CD14-positive monocyte (primary cell): Measurements from ENCODE around the gene STK36. TPM values are rescaled to one million over a fixed set of nuclear protein-coding genes. Genes with fewer than 3 reads are reported as not detected.

Experiments used
- DNase-seq, 3 donors: peaks; one replicate each; pipeline ENCODE4 v3.0.0-alpha.2; 2011 to 2022
- H2AFZ ChIP-seq: 2 replicates; pipeline ENCODE4 v1.6.0; 2012; ENCODE audit warnings: mild to moderate bottlenecking, low read depth, low read length, inconsistent platforms; ENCODE audit not compliant: insufficient read depth, poor library complexity, severe bottlenecking
- H3K27ac ChIP-seq, 2 donors: 1 replicate in 1 of 2; 2 replicates in 1 of 2; pipeline ENCODE4 v1.5.1; 2012 to 2013; ENCODE audit warnings: low read length in 2 of 2, control low read depth in 1 of 2, inconsistent platforms in 1 of 2, low read depth in 1 of 2, mild to moderate bottlenecking in 1 of 2
- H3K27me3 ChIP-seq, 2 donors: one replicate each; pipeline versions ENCODE4 v1.6.0 to v1.6.1; 2011 to 2013; ENCODE audit warnings: low read length in 2 of 2; ENCODE audit not compliant: control insufficient read depth in 2 of 2, insufficient read depth in 2 of 2
- H3K36me3 ChIP-seq, 2 donors: replicated peaks in 1 of 2; 1 replicate in 1 of 2; 2 replicates in 1 of 2; pipeline versions ENCODE4 v1.5.1 to v1.6.1; 2012 to 2013; ENCODE audit warnings: low read length in 2 of 2, control low read depth in 1 of 2, inconsistent platforms in 1 of 2, mild to moderate bottlenecking in 1 of 2; ENCODE audit not compliant: insufficient read depth in 2 of 2, control insufficient read depth in 1 of 2
- H3K4me1 ChIP-seq, 2 donors: 1 replicate in 1 of 2; 2 replicates in 1 of 2; pipeline versions ENCODE4 v1.5.1 to v1.6.1; 2012 to 2013; ENCODE audit warnings: low read length in 2 of 2, control low read depth in 1 of 2, inconsistent platforms in 1 of 2, mild to moderate bottlenecking in 1 of 2, moderate library complexity in 1 of 2; ENCODE audit not compliant: insufficient read depth in 2 of 2, control insufficient read depth in 1 of 2
- H3K4me2 ChIP-seq: replicated peaks from 2 replicates; pipeline ENCODE3; 2012; ENCODE audit warnings: low read length, moderate library complexity, mild to moderate bottlenecking; ENCODE audit not compliant: poor library complexity, severe bottlenecking; ENCODE audit errors: extremely low read depth
- H3K4me3 ChIP-seq, 3 experiments: fragments of 200-600 bp in 1 of 3; sonication (generic) in 1 of 3; replicated peaks in 1 of 3; 1 replicate in 2 of 3; 2 replicates in 1 of 3; pipeline ENCODE4 v1.5.1; 2011 to 2013; ENCODE audit warnings: low read length in 3 of 3, mild to moderate bottlenecking in 3 of 3, control low read depth in 2 of 3, low read depth in 2 of 3, inconsistent platforms in 1 of 3, moderate library complexity in 1 of 3
- H3K79me2 ChIP-seq: 2 replicates; pipeline ENCODE4 v1.6.0; 2012; ENCODE audit warnings: mild to moderate bottlenecking, control low read depth, inconsistent platforms, low read length, moderate library complexity; ENCODE audit not compliant: insufficient read depth
- H3K9ac ChIP-seq: 2 replicates; pipeline ENCODE4 v1.6.0; 2017; ENCODE audit warnings: low read length, mild to moderate bottlenecking; ENCODE audit not compliant: insufficient read depth, poor library complexity, severe bottlenecking
- H3K9me3 ChIP-seq, 2 donors: replicated peaks in 1 of 2; 1 replicate in 1 of 2; 2 replicates in 1 of 2; pipeline versions ENCODE4 v1.5.1 to v1.6.1; 2012 to 2013; ENCODE audit warnings: low read length in 2 of 2, control low read depth in 1 of 2; ENCODE audit not compliant: control insufficient read depth in 1 of 2, insufficient read depth in 1 of 2
- H4K20me1 ChIP-seq: 2 replicates; pipeline ENCODE4 v1.6.0; 2012; ENCODE audit warnings: mild to moderate bottlenecking, low read length, control low read depth, moderate library complexity; ENCODE audit not compliant: insufficient read depth
- H3K27ac Mint-ChIP-seq, 7 donors: one replicate each; pipeline ENCODE4 v1.8.0; 2020; ENCODE audit warnings: mild to moderate bottlenecking in 7 of 7, mixed read lengths in 7 of 7, moderate library complexity in 6 of 7, inconsistent platforms in 2 of 7
- H3K27me3 Mint-ChIP-seq, 3 donors: one replicate each; pipeline ENCODE4 v1.8.0; 2021 to 2022; ENCODE audit warnings: low read depth in 3 of 3, mild to moderate bottlenecking in 3 of 3, mixed read lengths in 3 of 3, moderate library complexity in 3 of 3, inconsistent platforms in 1 of 3
- H3K36me3 Mint-ChIP-seq, 2 donors: one replicate each; pipeline ENCODE4 v1.8.0; 2020; ENCODE audit warnings: mixed read lengths in 2 of 2, inconsistent platforms in 1 of 2, mild to moderate bottlenecking in 1 of 2
- H3K4me1 Mint-ChIP-seq: one replicate; pipeline ENCODE4 v1.8.0; 2020; ENCODE audit warnings: mild to moderate bottlenecking, mixed read lengths
- H3K4me3 Mint-ChIP-seq, 2 donors: one replicate each; pipeline ENCODE4 v1.8.0; 2020; ENCODE audit warnings: mild to moderate bottlenecking in 2 of 2, mixed read lengths in 2 of 2, moderate library complexity in 1 of 2
- H3K9me3 Mint-ChIP-seq, 7 donors: one replicate each; pipeline ENCODE4 v1.8.0; 2020 to 2022; ENCODE audit warnings: mixed read lengths in 7 of 7, mild to moderate bottlenecking in 6 of 7, moderate library complexity in 6 of 7, inconsistent platforms in 2 of 7
- CTCF ChIP-seq: fragments of 200-600 bp; IDR thresholded peaks from one replicate; pipeline ENCODE4 v1.8.0; 2022; ENCODE audit warnings: antibody characterized with exemption, mild to moderate bottlenecking
- WGBS: methylation state at CpG from one replicate; pipeline ENCODE4 v1.1.5; 2013; ENCODE audit warnings: missing lambda C conversion rate; ENCODE audit not compliant: insufficient coverage; 5-methylcytosine and 5-hydroxymethylcytosine counted together
- intact Hi-C, 2 donors: fragments of 100-400 bp; cut with micrococcal nuclease; formaldehyde crosslinking; loops; one replicate each; pipeline versions ENCODE4 v1.15.0 to v1.15.1; 2023
- polyA plus RNA-seq, 3 donors: library from polyadenylated mRNA; depleted of rRNA in 1 of 3; unstranded in 2 of 3; stranded (reverse) in 1 of 3; fragments of 300-500 nt in 2 of 3; fragments of >200 nt in 1 of 3; fragmentation: Illumina TruSeq in 2 of 3; gene quantifications; 1 replicate in 2 of 3; 2 replicates in 1 of 3; pipeline ENCODE4 v1.2.3, GENCODE V29; 2012 to 2021

STK36 gene
- polyA plus RNA-seq, 3 donors: 1.3 to 36.2 (median 3.3) TPM

GRCh38 chr2:218710334-218710686 lies 38.4 kb downstream of the STK36 start:
- H3K4me1 Mint-ChIP-seq: peaks cover 36% of the 10 kb centered on the region
- Histone ChIP-seq H4K20me1 (no peaks in the 10 kb centered on the region), H3K4me3 (peak overlapping the region in 2 of 3 experiments; percentile 25 to 87), H3K4me1 (peaks cover 46 to 49% of the 10 kb centered on the region in 2 donors), H3K36me3 (no peaks in the 10 kb centered on the region), H3K9ac (no peak overlapping the region), H3K4me2 (peak overlapping the region; percentile 86), H3K9me3 (no peaks in the 10 kb centered on the region), H3K27me3 (no peaks in the 10 kb centered on the region), H3K79me2 (peaks cover 38% of the 10 kb centered on the region), H2AFZ (peak overlapping the region; percentile 65), H3K27ac (no peak overlapping the region)
- peak overlapping the region in 5 of 7 donors; percentile 6 to 98 (median 63) for H3K27ac Mint-ChIP-seq
- no peaks in the 10 kb centered on the region for H3K36me3 Mint-ChIP-seq
- 64% methylated on average over 13 of the region's 14 CpGs for WGBS
- intact Hi-C loops: loop anchor here (2.0 to 5.0 kb wide), 2 partner anchors 16 to 137 kb away; no protein-coding TSS in a partner anchor
- TF ChIP-seq CTCF: no peak
- peak overlapping the region; percentile 53 to 89 for H3K4me3 Mint-ChIP-seq
- H3K9me3 Mint-ChIP-seq: peaks cover 0 to 3% (median 0%) of the 10 kb centered on the region in 7 donors
- DNase-seq: no peak
- peaks cover 0 to 7% (median 0%) of the 10 kb centered on the region in 3 donors for H3K27me3 Mint-ChIP-seq

GRCh38 chr2:218710687-218711549 lies 39.0 kb downstream of the STK36 start, which contains the start of gene TTLL4:
Gene TTLL4 (plus strand): TSS chr2:218710835. CDS start chr2:218737677, 26,842 bp downstream.
- peaks cover 44% of the 10 kb centered on the region for H3K79me2 ChIP-seq
- Mint-ChIP-seq H3K27me3 (peaks cover 0 to 7% (median 4%) of the 10 kb centered on the region in 3 donors), H3K9me3 (peaks cover 0 to 3% (median 0%) of the 10 kb centered on the region in 7 donors), H3K4me1 (peaks cover 41% of the 10 kb centered on the region), H3K36me3 (peaks cover 2 to 3% of the 10 kb centered on the region in 2 donors), H3K27ac (peak within 1 kb of the TSS; percentile 93 to 98 (median 96)), H3K4me3 (peak within 1 kb of the TSS; percentile 89 to 93)
- H3K9me3 ChIP-seq: no peaks in the 10 kb centered on the region
- peak; percentile 90 for TF ChIP-seq CTCF
- DNase-seq: peak; percentile 97 to 99 (median 98)
- peak within 1 kb of the TSS; percentile 66 to 87 (median 85) for H3K4me3 ChIP-seq
- under 1% methylated on average over 68 of the region's 74 CpGs for WGBS
- peak within 1 kb of the TSS; percentile 83 for H2AFZ ChIP-seq
- H3K36me3 ChIP-seq: peaks cover 0 to 4% of the 10 kb centered on the region in 2 donors
- peak within 1 kb of the TSS; percentile 88 to 98 for H3K27ac ChIP-seq
- peak within 1 kb of the TSS; percentile 86 for H3K4me2 ChIP-seq
- intact Hi-C loops: loop anchor here (2.0 to 5.0 kb wide), 2 partner anchors 16 to 136 kb away; no protein-coding TSS in a partner anchor
- no peaks in the 10 kb centered on the region for H4K20me1 ChIP-seq
- no peaks in the 10 kb centered on the region for H3K27me3 ChIP-seq
- peaks cover 53 to 55% of the 10 kb centered on the region in 2 donors for H3K4me1 ChIP-seq
- H3K9ac ChIP-seq: peak within 1 kb of the TSS; percentile 77
